Stimulated activated CD8-positive, alpha-beta memory T cell treated with anti-CD3 and anti-CD28 coated beads, Interleukin-2, amount 100 ng/mL, for 1 hour (primary cell): ENCODE measurements around the gene COL24A1.

Source experiments
- DNase-seq, 2 donors: peaks; one replicate each; pipeline ENCODE4 v3.0.0-alpha.2; 2020; ENCODE audit warnings: low read depth in 2 of 2

COL24A1 gene

GRCh38 chr1:86156566-86157455 is at the start of gene COL24A1:
TSS of gene COL24A1 (minus strand) at chr1:86156772. CDS start at chr1:86156396, 376 bp downstream.
- DNase-seq, result no peak

- no peak for DNase-seq
Measured at GRCh38 chr1:86205741-86206140, 49.2 kb upstream of the COL24A1 start.

- DNase-seq, result no peak
Measured at GRCh38 chr1:86202552-86203340, 46.2 kb upstream of the COL24A1 start.

GRCh38 chr1:86201311-86201710 is 44.7 kb upstream of the COL24A1 start:
- DNase-seq, result no peak

GRCh38 chr1:86200901-86201300 is 44.3 kb upstream of the COL24A1 start:
- DNase-seq, result no peak

GRCh38 chr1:86197206-86197855 is 40.8 kb upstream of the COL24A1 start:
- DNase-seq, result no peak

GRCh38 chr1:86195281-86195680 is 38.7 kb upstream of the COL24A1 start:
- DNase-seq, result no peak

- DNase-seq, result no peak
Measured at GRCh38 chr1:86194491-86195034, 38.0 kb upstream of the COL24A1 start.

GRCh38 chr1:86192417-86192816 is 35.8 kb upstream of the COL24A1 start:
- no peak for DNase-seq

- no peak for DNase-seq
Measured at GRCh38 chr1:86191958-86192357, 35.4 kb upstream of the COL24A1 start.

- no peak for DNase-seq
Measured at GRCh38 chr1:86190873-86191272, 34.3 kb upstream of the COL24A1 start.

GRCh38 chr1:86184426-86184825 is 27.9 kb upstream of the COL24A1 start:
- DNase-seq, result no peak

- no peak for DNase-seq
Measured at GRCh38 chr1:86183810-86184209, 27.2 kb upstream of the COL24A1 start.

- no peak for DNase-seq
Measured at GRCh38 chr1:86176226-86176625, 19.7 kb upstream of the COL24A1 start.

GRCh38 chr1:86175756-86176155 is 19.2 kb upstream of the COL24A1 start:
- no peak for DNase-seq

- no peak for DNase-seq
Measured at GRCh38 chr1:86169625-86170024, 13.1 kb upstream of the COL24A1 start.

- no peak for DNase-seq
Measured at GRCh38 chr1:86159800-86160199, 3.2 kb upstream of the COL24A1 start.

GRCh38 chr1:86155807-86156565 is 586 bp downstream of the COL24A1 start:
- no peak for DNase-seq

- no peak for DNase-seq
Measured at GRCh38 chr1:86155051-86155806, 1.3 kb downstream of the COL24A1 start.

- no peak for DNase-seq
Measured at GRCh38 chr1:86154571-86155050, 2.0 kb downstream of the COL24A1 start.
